GM08714 (cell line): Measurements from ENCODE around the gene TBX1.

Experiments
- H3K4me3 ChIP-seq: fragments of 200-500 bp; sonication (Bioruptor generic); 2 replicates; pipeline ENCODE4 v1.5.1; 2014; ENCODE audit warnings: mild to moderate bottlenecking, low read length, inconsistent platforms
- ZNF274 ChIP-seq: IDR thresholded peaks from 2 replicates; pipeline ENCODE4 v1.6.1; 2012; ENCODE audit warnings: mild to moderate bottlenecking, low read depth, low read length

Gene TBX1

GRCh38 chr22:19728271-19728670, 32.3 kb upstream of the TBX1 start:
- H3K4me3 ChIP-seq, result no peak overlapping the region
- no peak for TF ChIP-seq ZNF274

- no peak overlapping the region for H3K4me3 ChIP-seq
- no peak for TF ChIP-seq ZNF274
Observed at GRCh38 chr22:19728836-19729235, 31.7 kb upstream of the TBX1 start.

GRCh38 chr22:19729507-19729906, 31.1 kb upstream of the TBX1 start:
- no peak for TF ChIP-seq ZNF274
- H3K4me3 ChIP-seq, result no peak overlapping the region

- H3K4me3 ChIP-seq, result no peak overlapping the region
- no peak for TF ChIP-seq ZNF274
Observed at GRCh38 chr22:19730198-19730597, 30.4 kb upstream of the TBX1 start.

GRCh38 chr22:19730655-19731360, 29.8 kb upstream of the TBX1 start:
- no peak for TF ChIP-seq ZNF274
- H3K4me3 ChIP-seq, result peak overlapping the region; percentile 14; the same call in 1 of the 2 replicates

GRCh38 chr22:19731361-19732135, 29.0 kb upstream of the TBX1 start:
- no peak for TF ChIP-seq ZNF274
- no peak overlapping the region for H3K4me3 ChIP-seq

- H3K4me3 ChIP-seq, result no peak overlapping the region
- TF ChIP-seq ZNF274, result no peak
Observed at GRCh38 chr22:19732403-19733113, 28.0 kb upstream of the TBX1 start.

GRCh38 chr22:19733755-19734154, 26.8 kb upstream of the TBX1 start:
- no peak for TF ChIP-seq ZNF274
- no peak overlapping the region for H3K4me3 ChIP-seq

- no peak overlapping the region for H3K4me3 ChIP-seq
- TF ChIP-seq ZNF274, result no peak
Observed at GRCh38 chr22:19734163-19734562, 26.4 kb upstream of the TBX1 start.

- TF ChIP-seq ZNF274, result no peak
- no peak overlapping the region for H3K4me3 ChIP-seq
Observed at GRCh38 chr22:19734837-19735382, 25.7 kb upstream of the TBX1 start.

- no peak for TF ChIP-seq ZNF274
- H3K4me3 ChIP-seq, result no peak overlapping the region
Observed at GRCh38 chr22:19735665-19736510, 24.7 kb upstream of the TBX1 start.

- no peak for TF ChIP-seq ZNF274
- no peak overlapping the region for H3K4me3 ChIP-seq
Observed at GRCh38 chr22:19737846-19738663, 22.5 kb upstream of the TBX1 start.
